HEK293 (cell line): ENCODE data around the gene CTNNA2.

Experiments used
- CTCF ChIA-PET: fragments of 350-600 bp; formaldehyde crosslinking; extraction: SDS; loops from one replicate; lab custom pipeline; 2021; ENCODE audit warnings: antibody characterized with exemption; lab: Yijun Ruan, JAX
- POLR2A ChIA-PET: fragments of 300-600 bp; formaldehyde crosslinking; extraction: SDS; loops from one replicate; lab custom pipeline; 2020; ENCODE audit warnings: antibody characterized with exemption, inconsistent platforms; lab: Yijun Ruan, JAX
- H3K27ac ChIP-seq: fragments of 200-500 bp; sonication (Bioruptor generic); 2 replicates; pipeline ENCODE4 v1.5.1; 2014; ENCODE audit warnings: low read depth, low read length, control low read depth, inconsistent platforms; ENCODE audit errors: extremely low read depth
- H3K36me3 ChIP-seq, 2 experiments: fragments of 200-500 bp in 1 of 2; sonication (Bioruptor generic) in 1 of 2; 1 replicate in 1 of 2; 2 replicates in 1 of 2; pipeline ENCODE4 v1.5.1; 2014 to 2017; ENCODE audit warnings: inconsistent platforms in 2 of 2, low read length in 2 of 2; ENCODE audit not compliant: control insufficient read depth in 2 of 2, insufficient read depth in 1 of 2
- H3K4me1 ChIP-seq: fragments of 200-500 bp; sonication (Bioruptor generic); 2 replicates; pipeline ENCODE4 v1.5.1; 2014; ENCODE audit warnings: mild to moderate bottlenecking, low read length, inconsistent platforms; ENCODE audit not compliant: control insufficient read depth, insufficient read depth
- H3K4me3 ChIP-seq: 2 replicates; pipeline ENCODE4 v1.5.1; 2011; ENCODE audit warnings: low read depth, mild to moderate bottlenecking, control low read depth, low read length, moderate library complexity
- H3K9me3 ChIP-seq: fragments of 200-500 bp; sonication (Bioruptor generic); 2 replicates; pipeline ENCODE4 v1.5.1; 2014; ENCODE audit warnings: low read depth, low read length, inconsistent platforms; ENCODE audit not compliant: control insufficient read depth, insufficient read depth
- GFI1B ChIP-seq: fragments of 450-650 bp; formaldehyde crosslinking; IDR thresholded peaks from 2 replicates; pipeline ENCODE4 v1.5.1; 2016; ENCODE audit warnings: missing biosample characterization, missing genetic modification characterization
- GLIS1 ChIP-seq: fragments of 450-650 bp; formaldehyde crosslinking; IDR thresholded peaks from 2 replicates; pipeline ENCODE4 v1.5.1; 2016; ENCODE audit warnings: missing biosample characterization, missing genetic modification characterization
- IKZF3 ChIP-seq: fragments of 450-650 bp; IDR thresholded peaks from 2 replicates; pipeline ENCODE4 v1.5.0; 2018; ENCODE audit warnings: missing biosample characterization, mild to moderate bottlenecking, missing genetic modification characterization, moderate library complexity
- KLF7 ChIP-seq: fragments of 450-650 bp; formaldehyde crosslinking; IDR thresholded peaks from 2 replicates; pipeline ENCODE4 v1.5.1; 2016; ENCODE audit warnings: missing biosample characterization, missing genetic modification characterization, borderline replicate concordance
- TCF7L2 ChIP-seq: IDR thresholded peaks from 2 replicates; pipeline ENCODE4 v1.6.1; 2011; ENCODE audit warnings: low read depth, mild to moderate bottlenecking, inconsistent platforms, low read length, moderate library complexity, borderline replicate concordance
- ZBTB21 ChIP-seq: fragments of 450-650 bp; formaldehyde crosslinking; IDR thresholded peaks from 2 replicates; pipeline ENCODE4 v1.5.1; 2017; ENCODE audit warnings: missing biosample characterization, missing genetic modification characterization
- ZFP3 ChIP-seq: fragments of 450-650 bp; formaldehyde crosslinking; IDR thresholded peaks from 2 replicates; pipeline ENCODE4 v1.5.1; 2016; ENCODE audit warnings: low read depth, missing biosample characterization, missing genetic modification characterization
- ZNF10 ChIP-seq: fragments of 450-650 bp; formaldehyde crosslinking; IDR thresholded peaks from 2 replicates; pipeline ENCODE4 v1.5.1; 2017; ENCODE audit warnings: missing biosample characterization, missing genetic modification characterization
- ZNF114 ChIP-seq: fragments of 450-650 bp; formaldehyde crosslinking; IDR thresholded peaks from 2 replicates; pipeline ENCODE4 v1.5.0; 2017; ENCODE audit warnings: missing biosample characterization, missing genetic modification characterization
- ZNF202 ChIP-seq: fragments of 450-650 bp; formaldehyde crosslinking; IDR thresholded peaks from 2 replicates; pipeline ENCODE4 v1.5.1; 2016; ENCODE audit warnings: missing biosample characterization, missing genetic modification characterization, borderline replicate concordance
- ZNF211 ChIP-seq: fragments of 450-650 bp; formaldehyde crosslinking; IDR thresholded peaks from 2 replicates; pipeline ENCODE4 v1.5.1; 2016; ENCODE audit warnings: low read depth, missing biosample characterization, missing genetic modification characterization
- ZNF214 ChIP-seq: fragments of 450-650 bp; formaldehyde crosslinking; IDR thresholded peaks from 2 replicates; pipeline ENCODE4 v1.5.1; 2017; ENCODE audit warnings: missing biosample characterization, mild to moderate bottlenecking, missing genetic modification characterization, borderline replicate concordance
- ZNF248 ChIP-seq: fragments of 450-650 bp; formaldehyde crosslinking; IDR thresholded peaks from 2 replicates; pipeline ENCODE4 v1.5.1; 2017; ENCODE audit warnings: missing biosample characterization, missing genetic modification characterization
- ZNF302 ChIP-seq: fragments of 450-650 bp; formaldehyde crosslinking; IDR thresholded peaks from 2 replicates; pipeline ENCODE4 v1.5.1; 2016; ENCODE audit warnings: missing biosample characterization, missing genetic modification characterization, low read depth
- ZNF324 ChIP-seq: fragments of 450-650 bp; formaldehyde crosslinking; IDR thresholded peaks from 2 replicates; pipeline ENCODE4 v1.5.1; 2016; ENCODE audit warnings: missing biosample characterization, missing genetic modification characterization
- ZNF335 ChIP-seq: fragments of 450-650 bp; formaldehyde crosslinking; conservative IDR thresholded peaks from 2 replicates; pipeline ENCODE4 v1.5.1; 2016; ENCODE audit warnings: missing biosample characterization, missing genetic modification characterization
- ZNF341 ChIP-seq: fragments of 450-650 bp; formaldehyde crosslinking; IDR thresholded peaks from 2 replicates; pipeline ENCODE4; 2016; ENCODE audit warnings: low read depth, missing biosample characterization, missing genetic modification characterization
- ZNF629 ChIP-seq: fragments of 450-650 bp; formaldehyde crosslinking; IDR thresholded peaks from 2 replicates; pipeline ENCODE4 v1.5.1; 2017; ENCODE audit warnings: missing biosample characterization, missing genetic modification characterization
- ZNF660 ChIP-seq: fragments of 450-650 bp; IDR thresholded peaks from 2 replicates; pipeline ENCODE4 v1.5.1; 2018; ENCODE audit warnings: missing biosample characterization, mild to moderate bottlenecking, missing genetic modification characterization
- ZNF701 ChIP-seq: fragments of 450-650 bp; formaldehyde crosslinking; IDR thresholded peaks from 2 replicates; pipeline ENCODE4 v1.5.1; 2016; ENCODE audit warnings: missing biosample characterization, missing genetic modification characterization
- ZNF747 ChIP-seq: fragments of 450-650 bp; formaldehyde crosslinking; IDR thresholded peaks from 2 replicates; pipeline ENCODE4 v1.5.1; 2016; ENCODE audit warnings: missing biosample characterization, missing genetic modification characterization
- ZNF776 ChIP-seq: fragments of 450-650 bp; formaldehyde crosslinking; IDR thresholded peaks from 2 replicates; pipeline ENCODE4 v1.5.0; 2017; ENCODE audit warnings: missing biosample characterization, missing genetic modification characterization, borderline replicate concordance
- ZNF791 ChIP-seq: fragments of 450-650 bp; formaldehyde crosslinking; IDR thresholded peaks from 2 replicates; pipeline ENCODE4 v1.5.1; 2016; ENCODE audit warnings: missing biosample characterization, missing genetic modification characterization
- ZNF830 ChIP-seq: fragments of 450-650 bp; IDR thresholded peaks from 2 replicates; pipeline ENCODE4 v1.5.0; 2018; ENCODE audit warnings: missing biosample characterization, missing genetic modification characterization, low read depth, mild to moderate bottlenecking, moderate library complexity
- ZNF837 ChIP-seq: fragments of 450-650 bp; formaldehyde crosslinking; IDR thresholded peaks from 2 replicates; pipeline ENCODE4 v1.5.1; 2016; ENCODE audit warnings: missing biosample characterization, missing genetic modification characterization
- TF ChIP-seq, protein P1 (sequence below): fragments of 450-650 bp; formaldehyde crosslinking; IDR thresholded peaks from 2 replicates; pipeline ENCODE4 v1.5.1; 2016; ENCODE audit warnings: missing biosample characterization, missing genetic modification characterization
- TF ChIP-seq, protein P2 (sequence below): fragments of 450-650 bp; formaldehyde crosslinking; IDR thresholded peaks from 2 replicates; pipeline ENCODE4 v1.5.1; 2016; ENCODE audit warnings: missing biosample characterization, missing genetic modification characterization
- TF ChIP-seq, protein P3 (sequence below): fragments of 450-650 bp; formaldehyde crosslinking; IDR thresholded peaks from 2 replicates; pipeline ENCODE4 v1.5.0; 2017; ENCODE audit warnings: missing biosample characterization, missing genetic modification characterization, borderline replicate concordance
- TF ChIP-seq, protein P4 (sequence below): fragments of 450-650 bp; formaldehyde crosslinking; IDR thresholded peaks from 2 replicates; pipeline ENCODE4 v1.5.1; 2016; ENCODE audit warnings: missing biosample characterization, missing genetic modification characterization

The CTNNA2 gene

DNA sequence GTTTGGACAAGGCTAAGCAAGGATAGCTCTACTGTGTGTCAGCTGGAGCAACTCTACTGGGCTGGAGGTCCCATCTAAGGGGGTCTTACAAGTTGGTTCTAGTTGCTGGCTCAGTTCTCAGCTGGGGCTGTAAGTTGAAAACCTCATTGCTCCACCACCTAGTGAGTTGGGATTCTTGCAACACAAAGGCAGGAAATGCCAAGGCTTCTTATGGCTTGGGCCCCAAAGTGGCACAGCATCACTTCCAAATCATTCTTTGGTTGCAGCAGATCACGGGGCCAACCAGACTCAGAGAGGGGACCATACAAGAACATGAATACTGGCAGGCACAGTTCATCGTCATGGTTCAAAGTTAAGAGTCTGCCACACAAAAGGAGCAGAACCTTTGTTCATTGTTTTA lies 459.0 kb downstream of the CTNNA2 start (continued):
- TF ChIP-seq, protein P1, sequence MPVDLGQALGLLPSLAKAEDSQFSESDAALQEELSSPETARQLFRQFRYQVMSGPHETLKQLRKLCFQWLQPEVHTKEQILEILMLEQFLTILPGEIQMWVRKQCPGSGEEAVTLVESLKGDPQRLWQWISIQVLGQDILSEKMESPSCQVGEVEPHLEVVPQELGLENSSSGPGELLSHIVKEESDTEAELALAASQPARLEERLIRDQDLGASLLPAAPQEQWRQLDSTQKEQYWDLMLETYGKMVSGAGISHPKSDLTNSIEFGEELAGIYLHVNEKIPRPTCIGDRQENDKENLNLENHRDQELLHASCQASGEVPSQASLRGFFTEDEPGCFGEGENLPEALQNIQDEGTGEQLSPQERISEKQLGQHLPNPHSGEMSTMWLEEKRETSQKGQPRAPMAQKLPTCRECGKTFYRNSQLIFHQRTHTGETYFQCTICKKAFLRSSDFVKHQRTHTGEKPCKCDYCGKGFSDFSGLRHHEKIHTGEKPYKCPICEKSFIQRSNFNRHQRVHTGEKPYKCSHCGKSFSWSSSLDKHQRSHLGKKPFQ (tag by site-specific recombination) = no peak
- TF ChIP-seq TCF7L2 (no peak), KLF7 (no peak)

DNA sequence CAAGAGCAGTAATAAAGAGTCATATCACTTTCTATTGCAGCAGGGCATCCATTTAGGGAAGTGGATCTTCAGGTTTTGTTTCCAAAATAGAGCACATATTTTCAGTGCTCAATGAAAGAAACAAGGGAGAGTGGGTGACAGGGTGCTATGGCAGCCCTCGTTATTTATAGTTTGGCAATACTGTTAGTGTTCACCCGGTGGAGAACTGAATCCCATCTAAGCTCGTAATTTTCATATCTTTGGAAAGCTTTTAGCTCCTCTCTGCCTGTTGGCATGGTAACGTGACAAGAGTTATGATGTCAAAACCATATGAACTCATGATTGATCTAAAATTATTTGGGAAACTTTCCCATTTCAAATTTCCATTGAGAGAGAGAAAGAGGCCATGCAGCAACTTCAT lies 459.8 kb downstream of the CTNNA2 start:
- Histone ChIP-seq H3K27ac (no peak overlapping the region), H3K4me1 (no peaks in the 10 kb centered on the region), H3K4me3 (no peak overlapping the region), H3K36me3 (no peaks in the 10 kb centered on the region), H3K9me3 (no peaks in the 10 kb centered on the region)
- POLR2A ChIA-PET = no interaction called here
- TF ChIP-seq ZNF202 (tag by site-specific recombination) (no peak), IKZF3 (tag by site-specific recombination) (no peak), ZNF837 (no peak), ZNF214 (no peak), GFI1B (tag by site-specific recombination) (no peak), ZNF302 (no peak), ZNF701 (tag by site-specific recombination) (no peak), ZNF248 (tag by site-specific recombination) (no peak), ZNF324 (tag by site-specific recombination) (no peak), ZFP3 (tag by site-specific recombination) (no peak), ZBTB21 (tag by site-specific recombination) (no peak), GLIS1 (tag by site-specific recombination) (no peak), ZNF335 (tag by site-specific recombination) (no peak), ZNF830 (tag by site-specific recombination) (no peak)
- TF ChIP-seq, protein P2, sequence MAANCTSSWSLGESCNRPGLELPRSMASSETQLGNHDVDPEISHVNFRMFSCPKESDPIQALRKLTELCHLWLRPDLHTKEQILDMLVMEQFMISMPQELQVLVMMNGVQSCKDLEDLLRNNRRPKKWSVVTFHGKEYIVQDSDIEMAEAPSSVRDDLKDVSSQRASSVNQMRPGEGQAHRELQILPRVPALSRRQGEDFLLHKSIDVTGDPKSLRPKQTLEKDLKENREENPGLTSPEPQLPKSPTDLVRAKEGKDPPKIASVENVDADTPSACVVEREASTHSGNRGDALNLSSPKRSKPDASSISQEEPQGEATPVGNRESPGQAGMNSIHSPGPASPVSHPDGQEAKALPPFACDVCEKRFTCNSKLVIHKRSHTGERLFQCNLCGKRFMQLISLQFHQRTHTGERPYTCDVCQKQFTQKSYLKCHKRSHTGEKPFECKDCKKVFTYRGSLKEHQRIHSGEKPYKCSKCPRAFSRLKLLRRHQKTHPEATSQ = no peak
- TF ChIP-seq, protein P3, sequence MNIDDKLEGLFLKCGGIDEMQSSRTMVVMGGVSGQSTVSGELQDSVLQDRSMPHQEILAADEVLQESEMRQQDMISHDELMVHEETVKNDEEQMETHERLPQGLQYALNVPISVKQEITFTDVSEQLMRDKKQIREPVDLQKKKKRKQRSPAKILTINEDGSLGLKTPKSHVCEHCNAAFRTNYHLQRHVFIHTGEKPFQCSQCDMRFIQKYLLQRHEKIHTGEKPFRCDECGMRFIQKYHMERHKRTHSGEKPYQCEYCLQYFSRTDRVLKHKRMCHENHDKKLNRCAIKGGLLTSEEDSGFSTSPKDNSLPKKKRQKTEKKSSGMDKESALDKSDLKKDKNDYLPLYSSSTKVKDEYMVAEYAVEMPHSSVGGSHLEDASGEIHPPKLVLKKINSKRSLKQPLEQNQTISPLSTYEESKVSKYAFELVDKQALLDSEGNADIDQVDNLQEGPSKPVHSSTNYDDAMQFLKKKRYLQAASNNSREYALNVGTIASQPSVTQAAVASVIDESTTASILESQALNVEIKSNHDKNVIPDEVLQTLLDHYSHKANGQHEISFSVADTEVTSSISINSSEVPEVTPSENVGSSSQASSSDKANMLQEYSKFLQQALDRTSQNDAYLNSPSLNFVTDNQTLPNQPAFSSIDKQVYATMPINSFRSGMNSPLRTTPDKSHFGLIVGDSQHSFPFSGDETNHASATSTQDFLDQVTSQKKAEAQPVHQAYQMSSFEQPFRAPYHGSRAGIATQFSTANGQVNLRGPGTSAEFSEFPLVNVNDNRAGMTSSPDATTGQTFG (tag by site-specific recombination) = no peak
- CTCF ChIA-PET = interaction anchor here (0.6 to 1.6 kb wide), 3 partner anchors 8 to 36 kb away, joined by 3 read pairs; no protein-coding TSS in a partner anchor

DNA sequence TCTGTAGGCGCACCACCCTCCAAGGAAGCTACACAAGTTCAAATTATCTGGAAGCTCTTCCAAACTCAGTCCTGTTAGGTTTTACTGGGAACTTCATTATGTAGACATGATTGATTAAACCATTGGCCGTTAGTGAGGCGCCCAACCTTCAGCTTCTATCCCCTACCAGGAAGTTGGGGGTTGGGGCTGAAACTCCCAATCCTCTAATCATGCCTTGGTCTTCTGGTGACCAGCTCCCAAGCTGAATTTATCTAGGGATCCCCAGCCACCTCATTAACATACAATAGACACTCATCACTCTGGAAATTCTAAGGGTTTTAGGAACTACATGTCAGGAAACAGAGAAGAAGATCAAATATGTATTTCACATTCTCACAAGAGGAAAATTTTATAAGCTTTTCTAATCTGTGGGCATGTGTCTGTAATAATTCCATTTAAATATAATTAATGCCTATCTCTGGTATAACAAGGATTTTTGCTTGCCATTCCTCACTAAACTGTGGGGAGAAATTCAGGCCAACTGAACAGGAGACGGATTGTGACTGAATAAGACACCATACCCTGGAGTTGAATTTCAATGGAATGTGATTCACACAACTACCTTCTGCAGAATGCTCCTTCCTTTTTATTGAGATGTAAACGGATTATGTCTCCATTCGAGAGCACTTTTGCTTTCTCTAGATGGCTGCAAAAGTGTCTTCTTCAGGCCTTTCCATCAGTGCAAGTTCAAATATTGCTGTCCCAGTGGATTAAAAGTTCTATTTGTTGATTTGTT lies 463.1 kb downstream of the CTNNA2 start:
- Histone ChIP-seq H3K36me3 (no peaks in the 10 kb centered on the region), H3K4me1 (no peaks in the 10 kb centered on the region), H3K4me3 (no peak overlapping the region), H3K27ac (no peak overlapping the region), H3K9me3 (no peaks in the 10 kb centered on the region)
- ChIA-PET POLR2A (no interaction called here), CTCF (no interaction called here)
- TF ChIP-seq ZNF660 (tag by site-specific recombination) = no peak
- TF ChIP-seq ZNF791 (tag by site-specific recombination) = no peak
- TF ChIP-seq ZNF10 (tag by site-specific recombination) = no peak
- TF ChIP-seq ZNF629 = no peak
- TF ChIP-seq ZNF747 (tag by site-specific recombination) = no peak
- TF ChIP-seq ZNF211 = no peak
- TF ChIP-seq ZNF114 (tag by site-specific recombination) = no peak
- TF ChIP-seq, protein P4, sequence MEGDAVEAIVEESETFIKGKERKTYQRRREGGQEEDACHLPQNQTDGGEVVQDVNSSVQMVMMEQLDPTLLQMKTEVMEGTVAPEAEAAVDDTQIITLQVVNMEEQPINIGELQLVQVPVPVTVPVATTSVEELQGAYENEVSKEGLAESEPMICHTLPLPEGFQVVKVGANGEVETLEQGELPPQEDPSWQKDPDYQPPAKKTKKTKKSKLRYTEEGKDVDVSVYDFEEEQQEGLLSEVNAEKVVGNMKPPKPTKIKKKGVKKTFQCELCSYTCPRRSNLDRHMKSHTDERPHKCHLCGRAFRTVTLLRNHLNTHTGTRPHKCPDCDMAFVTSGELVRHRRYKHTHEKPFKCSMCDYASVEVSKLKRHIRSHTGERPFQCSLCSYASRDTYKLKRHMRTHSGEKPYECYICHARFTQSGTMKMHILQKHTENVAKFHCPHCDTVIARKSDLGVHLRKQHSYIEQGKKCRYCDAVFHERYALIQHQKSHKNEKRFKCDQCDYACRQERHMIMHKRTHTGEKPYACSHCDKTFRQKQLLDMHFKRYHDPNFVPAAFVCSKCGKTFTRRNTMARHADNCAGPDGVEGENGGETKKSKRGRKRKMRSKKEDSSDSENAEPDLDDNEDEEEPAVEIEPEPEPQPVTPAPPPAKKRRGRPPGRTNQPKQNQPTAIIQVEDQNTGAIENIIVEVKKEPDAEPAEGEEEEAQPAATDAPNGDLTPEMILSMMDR (tag by site-specific recombination) = no peak
- no peak for TF ChIP-seq ZNF341 (tag by site-specific recombination)
- no peak for TF ChIP-seq ZNF776 (tag by site-specific recombination)
